Endothelial cell of umbilical vein (primary cell): ENCODE results near the gene PAK4. TPM values are rescaled to one million over a fixed set of nuclear protein-coding genes. Genes with fewer than 3 reads are reported as not detected.

Experiments
- BruUV-seq: library from RNA; stranded (reverse); fragments of 400-500 nt; replicated peaks from 2 replicates; lab custom pipeline; 2021; lab: Mats Ljungman, UMichigan
- CTCF ChIA-PET: fragments of 300-600, 350-600 bp; sonication (Branson Sonifier 250); formaldehyde crosslinking; loops from one replicate; lab custom pipeline; 2021; ENCODE audit warnings: antibody characterized with exemption, inconsistent platforms; lab: Charles Lee
- POLR2A ChIA-PET: fragments of 300-600, 350-600 bp; sonication (Branson Sonifier 250); formaldehyde crosslinking; loops from one replicate; lab custom pipeline; 2021; ENCODE audit warnings: antibody characterized with exemption, inconsistent platforms; lab: Charles Lee
- DNase-seq: peaks from one replicate; pipeline ENCODE4 v3.0.0-alpha.2; 2011; ENCODE audit warnings: low read depth, low spot score
- FAIRE-seq: peaks from 2 replicates; lab custom pipeline; 2011; peaks lifted over from hg19 to GRCh38; lab: Jason Lieb, UNC
- H2AFZ ChIP-seq: 2 replicates; pipeline ENCODE4 v1.6.0; 2012; ENCODE audit warnings: low read depth, low read length, control low read depth, inconsistent platforms
- H3K27ac ChIP-seq: 2 replicates; pipeline ENCODE4 v1.5.1; 2011; ENCODE audit warnings: low read depth, mild to moderate bottlenecking, control low read depth, low read length, moderate library complexity; ENCODE audit not compliant: insufficient read depth
- H3K27me3 ChIP-seq, 2 experiments: 2 replicates each; pipeline versions ENCODE4 v1.6.0 to v1.6.1; 2011; ENCODE audit warnings: low read length in 2 of 2, mixed read lengths in 1 of 2; ENCODE audit not compliant: control insufficient read depth in 2 of 2, insufficient read depth in 2 of 2
- H3K36me3 ChIP-seq, 2 experiments: 2 replicates in 1 of 2; 3 replicates in 1 of 2; pipeline ENCODE4 v1.5.1; 2011; ENCODE audit warnings: low read length in 2 of 2, mild to moderate bottlenecking in 1 of 2, moderate library complexity in 1 of 2; ENCODE audit not compliant: control insufficient read depth in 2 of 2, insufficient read depth in 2 of 2; ENCODE audit errors: extremely low read depth in 1 of 2
- H3K4me1 ChIP-seq: 3 replicates; pipeline ENCODE4 v1.5.1; 2011; ENCODE audit warnings: mild to moderate bottlenecking, low read length; ENCODE audit not compliant: control insufficient read depth, insufficient read depth; ENCODE audit errors: extremely low read depth
- H3K4me2 ChIP-seq: 2 replicates; pipeline ENCODE4 v1.6.1; 2011; ENCODE audit warnings: low read length, control low read depth, mixed read lengths; ENCODE audit not compliant: insufficient read depth
- H3K4me3 ChIP-seq, 3 experiments: fragments of 200-600 bp in 1 of 3; sonication (generic), shearing (Covaris generic) in 1 of 3; replicated peaks in 1 of 3; 2 replicates each; pipeline ENCODE4 v1.5.1; 2011 to 2016; ENCODE audit warnings: control low read depth in 3 of 3, low read length in 3 of 3, mild to moderate bottlenecking in 2 of 3, inconsistent platforms in 1 of 3, low read depth in 1 of 3, moderate library complexity in 1 of 3; ENCODE audit not compliant: insufficient read depth in 1 of 3
- H3K79me2 ChIP-seq: 2 replicates; pipeline ENCODE4 v1.6.0; 2012; ENCODE audit warnings: low read length, inconsistent platforms; ENCODE audit not compliant: control insufficient read depth, insufficient read depth
- H3K9ac ChIP-seq: replicated peaks from 2 replicates; pipeline ENCODE3; 2011; ENCODE audit warnings: low read length, control low read depth; ENCODE audit not compliant: insufficient read depth; ENCODE audit errors: extremely low read depth
- H3K9me1 ChIP-seq: replicated peaks from 3 replicates; pipeline ENCODE4 v1.6.0; 2011; ENCODE audit warnings: mild to moderate bottlenecking, low read length; ENCODE audit not compliant: control insufficient read depth, insufficient read depth; ENCODE audit errors: extremely low read depth
- H3K9me3 ChIP-seq: replicated peaks from 2 replicates; pipeline ENCODE4 v1.5.1; 2012; ENCODE audit warnings: low read length, inconsistent platforms; ENCODE audit not compliant: control insufficient read depth, insufficient read depth
- H4K20me1 ChIP-seq: replicated peaks from 2 replicates; pipeline ENCODE3; 2011; ENCODE audit warnings: mild to moderate bottlenecking, low read length; ENCODE audit not compliant: control insufficient read depth, insufficient read depth; ENCODE audit errors: extremely low read depth
- EZH2 ChIP-seq: IDR thresholded peaks from 2 replicates; pipeline ENCODE4 v1.6.1; 2012; ENCODE audit warnings: borderline replicate concordance, low read depth, mild to moderate bottlenecking, moderate library complexity, low read length, inconsistent platforms; ENCODE audit not compliant: severe bottlenecking
- FOS ChIP-seq: IDR thresholded peaks from 2 replicates; pipeline ENCODE4 v1.6.1; 2011; ENCODE audit warnings: mild to moderate bottlenecking, low read length, moderate library complexity, borderline replicate concordance; ENCODE audit not compliant: insufficient read depth
- GATA2 ChIP-seq: IDR thresholded peaks from 2 replicates; pipeline ENCODE4 v1.7.0; 2011; ENCODE audit warnings: low read depth, mild to moderate bottlenecking, moderate library complexity, mixed read lengths, low read length; ENCODE audit not compliant: insufficient read length, insufficient read depth
- JUN ChIP-seq: IDR thresholded peaks from 2 replicates; pipeline ENCODE4 v1.6.1; 2011; ENCODE audit warnings: borderline replicate concordance, low read depth; ENCODE audit not compliant: insufficient read length, insufficient read depth
- MYC ChIP-seq: IDR thresholded peaks from one replicate; pipeline ENCODE4 v1.6.1; 2011; ENCODE audit warnings: mild to moderate bottlenecking, low read depth, low read length
- POLR2A ChIP-seq: IDR thresholded peaks from 2 replicates; pipeline ENCODE4 v1.6.1; 2012; ENCODE audit warnings: low read depth, mild to moderate bottlenecking, control low read depth, low read length
- POLR2AphosphoS5 ChIP-seq: IDR thresholded peaks from 2 replicates; pipeline ENCODE4 v1.6.1; 2012; ENCODE audit warnings: low read depth, mild to moderate bottlenecking, control low read depth, low read length, moderate library complexity; ENCODE audit not compliant: insufficient read depth
- dilution Hi-C: fragments of 300-500 bp; cut with MboI; formaldehyde crosslinking; loops from one replicate; pipeline ENCODE4 v1.15.0; 2019; ENCODE audit warnings: low sequenced_read_pairs; ENCODE audit not compliant: extremely low pct_ligation_motif_present
- intact Hi-C: fragments of 100-400 bp; cut with micrococcal nuclease; formaldehyde crosslinking; loops from one replicate; pipeline ENCODE4 v1.10.0; 2022
- polyA plus RNA-seq, 4 experiments: library from polyadenylated mRNA; depleted of rRNA in 3 of 4; stranded (reverse) in 3 of 4; unstranded in 1 of 4; fragments of >200 nt; gene quantifications; 2 replicates each; pipeline versions ENCODE4 v1.2.1 to v1.2.3, GENCODE V29; 2011 to 2012; ENCODE audit warnings: missing spikeins in 1 of 4
- total RNA-seq: library from RNA; stranded (reverse); gene quantifications from 2 replicates; pipeline ENCODE4 v1.2.3, GENCODE V29; 2021
- TF ChIP-seq, protein P1 (sequence below), 2 donors: IDR thresholded peaks; 1 replicate in 1 of 2; 2 replicates in 1 of 2; pipeline ENCODE4 v1.5.1; 2011; ENCODE audit warnings: low read length in 2 of 2, mild to moderate bottlenecking in 2 of 2, moderate library complexity in 2 of 2, control low read depth in 1 of 2, inconsistent platforms in 1 of 2, low read depth in 1 of 2; ENCODE audit not compliant: insufficient read depth in 1 of 2; ENCODE audit errors: extremely low read depth in 1 of 2
- TF ChIP-seq, protein P2 (sequence below): IDR thresholded peaks from 2 replicates; pipeline ENCODE4 v1.6.1; 2011; ENCODE audit not compliant: insufficient read depth, insufficient read length

PAK4 gene
- total and polyA plus RNA-seq, 2 donors (not counting 3 experiments of a cell fraction or from before 2014, with no cell fraction given), result 39.8 to 55.4 TPM

DNA sequence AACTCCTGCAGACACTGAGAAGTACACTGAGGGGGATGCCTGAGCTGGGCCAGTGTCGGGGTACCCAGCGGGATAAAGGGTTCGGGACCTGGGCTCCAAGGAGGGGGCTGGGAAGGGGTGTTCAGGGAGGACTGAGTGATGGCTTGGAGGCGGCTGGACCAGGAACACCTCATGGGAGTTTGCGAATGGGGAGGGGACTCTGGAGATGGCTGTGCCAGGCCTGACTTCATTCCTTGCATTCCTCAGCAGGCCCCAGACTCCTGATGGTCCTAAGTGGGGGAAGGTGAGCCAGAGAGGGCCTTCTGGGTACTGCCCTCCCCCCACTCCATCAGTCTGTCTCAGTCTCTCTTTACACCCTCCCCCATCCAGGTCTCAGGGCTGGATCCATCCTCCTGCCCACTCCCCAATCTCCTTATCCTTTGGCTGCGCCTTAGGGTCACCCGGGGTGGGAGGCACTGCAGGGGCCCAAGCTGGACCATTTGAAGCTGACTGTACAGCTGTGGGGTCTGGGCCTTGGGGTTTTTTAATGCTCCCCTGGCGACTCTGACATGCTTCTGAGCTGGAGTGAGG lies 13.8 kb downstream of the PAK4 start:
- intact Hi-C loops (no loop called here), dilution Hi-C loops (no loop called here)
- Histone ChIP-seq H3K27me3 (no peaks in the 10 kb centered on the region), H3K4me2 (no peak overlapping the region), H3K4me1 (peaks cover 7% of the 10 kb centered on the region), H3K9me3 (no peaks in the 10 kb centered on the region), H4K20me1 (no peaks in the 10 kb centered on the region), H3K79me2 (peaks cover 68% of the 10 kb centered on the region), H3K4me3 (no peak overlapping the region), H3K27ac (no peak overlapping the region), H3K36me3 (no peaks in the 10 kb centered on the region), H3K9me1 (no peaks in the 10 kb centered on the region), H2AFZ (no peak overlapping the region), H3K9ac (no peak overlapping the region)
- BruUV-seq, result no TSS peak
- ChIA-PET CTCF (interaction anchor here (1.6 kb wide), 1 partner anchor 11 kb away, joined by 4 read pairs; no protein-coding TSS in a partner anchor), POLR2A (no interaction called here)
- DNase-seq, result no peak
- no peak for TF ChIP-seq POLR2AphosphoS5
- no peak for TF ChIP-seq EZH2
- no peak for TF ChIP-seq FOS
- TF ChIP-seq POLR2A, result no peak
- no peak for TF ChIP-seq JUN
- TF ChIP-seq, protein P1, sequence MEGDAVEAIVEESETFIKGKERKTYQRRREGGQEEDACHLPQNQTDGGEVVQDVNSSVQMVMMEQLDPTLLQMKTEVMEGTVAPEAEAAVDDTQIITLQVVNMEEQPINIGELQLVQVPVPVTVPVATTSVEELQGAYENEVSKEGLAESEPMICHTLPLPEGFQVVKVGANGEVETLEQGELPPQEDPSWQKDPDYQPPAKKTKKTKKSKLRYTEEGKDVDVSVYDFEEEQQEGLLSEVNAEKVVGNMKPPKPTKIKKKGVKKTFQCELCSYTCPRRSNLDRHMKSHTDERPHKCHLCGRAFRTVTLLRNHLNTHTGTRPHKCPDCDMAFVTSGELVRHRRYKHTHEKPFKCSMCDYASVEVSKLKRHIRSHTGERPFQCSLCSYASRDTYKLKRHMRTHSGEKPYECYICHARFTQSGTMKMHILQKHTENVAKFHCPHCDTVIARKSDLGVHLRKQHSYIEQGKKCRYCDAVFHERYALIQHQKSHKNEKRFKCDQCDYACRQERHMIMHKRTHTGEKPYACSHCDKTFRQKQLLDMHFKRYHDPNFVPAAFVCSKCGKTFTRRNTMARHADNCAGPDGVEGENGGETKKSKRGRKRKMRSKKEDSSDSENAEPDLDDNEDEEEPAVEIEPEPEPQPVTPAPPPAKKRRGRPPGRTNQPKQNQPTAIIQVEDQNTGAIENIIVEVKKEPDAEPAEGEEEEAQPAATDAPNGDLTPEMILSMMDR (IDR thresholded peaks at IDR 0.05; ENCODE audit: extremely low read depth in 1 of 2, insufficient read depth in 1 of 2, low read depth in 1 of 2, low read length in 2 of 2), result no peak
- TF ChIP-seq GATA2, result no peak
- TF ChIP-seq, protein P2, sequence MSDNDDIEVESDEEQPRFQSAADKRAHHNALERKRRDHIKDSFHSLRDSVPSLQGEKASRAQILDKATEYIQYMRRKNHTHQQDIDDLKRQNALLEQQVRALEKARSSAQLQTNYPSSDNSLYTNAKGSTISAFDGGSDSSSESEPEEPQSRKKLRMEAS, result no peak
- no peak for TF ChIP-seq MYC
- no peak for FAIRE-seq
